GM21360 (cell line): ENCODE data around the gene RPL39L.
"Not testable (repeated sequence)": the region's sequence is repeated elsewhere in the genome, so short reads cannot be mapped to it uniquely, and the experiment has no call there.

ENCODE experiments used
- ATAC-seq: cut with Tn5 transposase; IDR thresholded peaks from one replicate; pipeline ENCODE4 v1.9.1; 2021; ENCODE audit warnings: mild to moderate bottlenecking, moderate library complexity; ENCODE audit not compliant: unreplicated experiment

RPL39L gene

GRCh38 chr3:187139895-187140253 lies 578 bp upstream of the RPL39L start:
- ATAC-seq, result no peak

DNA sequence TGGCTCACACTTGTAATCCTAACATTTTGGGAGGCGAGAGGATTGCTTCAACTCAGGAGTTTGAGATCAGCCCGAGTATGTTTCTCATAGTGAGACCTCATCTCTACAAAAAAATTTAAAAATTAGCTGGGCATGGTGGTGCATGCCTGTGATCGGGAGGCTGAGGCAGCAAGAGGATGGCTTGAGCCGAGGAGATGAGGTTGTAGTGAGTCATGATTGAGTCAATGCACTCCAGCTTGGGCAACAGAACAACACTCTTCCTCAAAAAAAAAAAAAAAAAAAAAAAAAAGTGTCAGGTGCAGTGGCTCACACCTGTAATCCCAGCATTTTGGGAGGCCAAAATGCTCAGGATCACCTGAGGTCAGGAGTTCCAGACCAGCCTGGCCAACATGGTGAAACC lies 2.4 kb downstream of the RPL39L start:
- ATAC-seq, result no peak

DNA sequence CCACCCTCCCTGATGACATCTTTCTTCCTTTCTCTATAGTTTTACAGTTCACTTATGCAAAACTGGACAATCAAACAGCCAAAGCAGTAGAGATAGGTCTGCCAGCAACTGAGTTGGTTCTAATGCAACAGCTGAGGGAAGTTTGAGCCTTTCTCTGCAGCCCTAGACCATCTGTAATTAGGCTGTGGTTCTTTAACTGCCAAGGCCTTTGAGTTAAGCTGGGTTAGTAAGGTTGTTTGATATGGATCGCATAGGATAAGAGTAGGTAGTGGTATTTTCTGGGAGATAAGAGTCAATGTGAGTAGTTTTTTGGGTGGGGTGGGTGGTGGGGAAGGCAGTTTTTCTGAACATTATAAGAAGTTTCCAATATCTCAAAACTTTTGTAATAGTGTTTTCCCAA lies 3.0 kb downstream of the RPL39L start:
- ATAC-seq, result no peak

DNA sequence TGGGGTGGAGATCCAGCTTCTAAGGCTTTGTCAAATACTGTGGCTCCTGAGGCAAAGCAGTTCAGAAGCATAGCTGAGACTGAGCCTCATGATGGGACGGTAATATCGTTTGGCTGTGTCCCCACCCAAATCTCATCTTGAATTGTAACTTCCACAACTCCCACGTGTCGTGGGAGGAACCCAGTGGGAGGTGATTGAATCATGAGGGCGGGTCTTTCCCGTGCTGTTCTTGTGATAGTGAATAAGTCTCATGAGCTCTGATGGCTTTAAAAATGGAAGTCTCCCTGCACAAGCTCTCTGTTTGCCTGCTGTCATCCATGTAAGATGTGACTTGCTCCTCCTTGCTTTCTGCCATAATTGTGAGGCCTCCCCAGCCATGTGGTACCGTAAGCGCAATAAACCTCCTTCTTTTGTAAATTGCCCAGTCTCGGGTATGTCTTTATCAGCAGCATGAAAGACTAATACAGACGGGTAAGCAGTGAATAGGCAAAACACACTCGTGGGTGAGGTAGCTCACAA lies 4.1 kb downstream of the RPL39L start:
- ATAC-seq, result not testable (repeated sequence)

DNA sequence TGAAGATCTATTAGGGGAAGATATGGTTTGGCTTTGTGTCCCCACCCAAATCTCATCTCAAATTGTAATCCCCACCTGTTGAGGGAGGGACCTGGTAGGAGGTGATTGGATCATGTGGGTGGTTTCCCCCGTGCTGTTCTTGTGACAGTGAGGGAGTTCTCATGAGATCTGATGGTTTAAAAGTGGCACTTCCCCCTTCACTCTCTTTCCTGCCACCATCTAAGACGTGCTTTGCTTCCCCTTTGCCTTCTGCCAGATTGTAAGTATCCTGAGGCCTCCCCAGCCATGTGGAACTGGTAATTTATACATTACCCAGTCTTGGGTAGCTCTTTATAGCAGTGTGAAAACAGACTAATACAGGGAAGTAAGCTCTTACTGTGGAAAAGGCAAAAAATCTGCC lies 6.1 kb downstream of the RPL39L start:
- ATAC-seq, result not testable (repeated sequence)

DNA sequence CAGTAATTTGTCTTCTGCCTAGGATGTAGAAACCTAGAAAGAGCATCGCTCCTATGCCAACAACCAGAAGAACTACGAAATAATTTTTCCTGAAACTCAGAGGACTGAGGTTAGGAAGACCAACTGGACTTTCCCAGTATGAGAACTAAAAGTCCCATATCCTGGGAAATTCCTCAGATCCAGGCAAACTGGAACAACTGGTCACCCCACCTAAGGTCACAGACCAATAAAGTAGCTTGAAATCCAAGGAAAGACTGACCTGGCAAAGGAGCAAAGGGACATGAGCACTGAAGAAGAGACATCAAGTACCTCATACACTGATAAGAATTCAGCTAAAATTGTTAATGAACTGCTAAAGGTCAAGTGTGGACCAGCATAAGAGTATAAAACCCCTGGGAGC lies 6.6 kb downstream of the RPL39L start:
- no peak for ATAC-seq

DNA sequence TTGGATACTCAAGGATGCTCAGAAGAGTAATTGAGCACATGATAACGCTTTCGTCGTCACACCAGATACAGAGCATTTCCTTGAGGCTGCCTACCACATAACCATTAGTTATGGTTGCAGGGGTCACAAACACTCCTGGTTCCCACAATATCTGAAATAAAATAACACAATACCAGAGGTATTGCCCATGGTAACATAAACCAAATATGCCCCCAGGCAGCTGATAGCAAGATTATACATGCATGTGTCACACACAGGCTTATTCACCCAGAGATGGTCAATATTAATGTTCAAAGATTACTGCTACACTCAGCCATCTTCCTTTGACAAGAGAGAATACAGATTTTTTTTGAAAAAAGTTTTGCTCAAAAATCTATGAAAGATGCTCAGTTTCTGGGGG lies 7.3 kb downstream of the RPL39L start:
- ATAC-seq, result no peak

DNA sequence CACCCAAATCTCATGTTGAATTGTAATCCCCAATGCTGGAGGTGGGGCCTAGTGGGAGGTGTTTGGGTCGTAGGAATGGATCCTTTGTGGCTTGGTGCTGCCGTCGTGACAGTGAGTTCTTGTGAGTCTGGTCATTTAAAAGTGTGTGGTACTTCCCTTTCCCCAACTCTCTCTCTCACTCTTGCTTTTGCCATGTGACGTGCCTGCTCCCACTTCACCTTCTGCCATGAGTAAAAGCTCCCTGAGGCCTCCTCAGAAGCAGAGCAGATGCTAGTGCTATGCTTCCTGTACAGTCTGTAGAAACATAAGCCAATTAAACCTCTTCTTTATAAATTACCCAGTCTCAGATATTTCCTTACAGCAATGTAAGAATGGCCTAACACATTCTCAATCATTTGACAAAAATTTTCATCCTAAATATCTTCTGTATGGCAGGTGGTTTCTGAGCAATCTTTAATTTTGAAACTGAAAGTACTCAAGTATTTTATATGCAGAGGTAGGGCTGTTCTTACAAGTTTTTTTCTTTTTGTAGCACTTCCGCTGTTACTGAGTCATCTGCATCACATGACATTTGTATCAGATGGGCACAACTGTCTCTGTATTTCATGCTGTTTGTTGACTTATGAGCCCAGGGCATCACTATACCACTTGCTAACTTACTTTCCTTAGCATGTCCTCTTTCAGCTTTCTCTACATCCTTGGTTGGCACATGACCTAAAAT lies 8.8 kb downstream of the RPL39L start:
- peak; percentile 83 for ATAC-seq

DNA sequence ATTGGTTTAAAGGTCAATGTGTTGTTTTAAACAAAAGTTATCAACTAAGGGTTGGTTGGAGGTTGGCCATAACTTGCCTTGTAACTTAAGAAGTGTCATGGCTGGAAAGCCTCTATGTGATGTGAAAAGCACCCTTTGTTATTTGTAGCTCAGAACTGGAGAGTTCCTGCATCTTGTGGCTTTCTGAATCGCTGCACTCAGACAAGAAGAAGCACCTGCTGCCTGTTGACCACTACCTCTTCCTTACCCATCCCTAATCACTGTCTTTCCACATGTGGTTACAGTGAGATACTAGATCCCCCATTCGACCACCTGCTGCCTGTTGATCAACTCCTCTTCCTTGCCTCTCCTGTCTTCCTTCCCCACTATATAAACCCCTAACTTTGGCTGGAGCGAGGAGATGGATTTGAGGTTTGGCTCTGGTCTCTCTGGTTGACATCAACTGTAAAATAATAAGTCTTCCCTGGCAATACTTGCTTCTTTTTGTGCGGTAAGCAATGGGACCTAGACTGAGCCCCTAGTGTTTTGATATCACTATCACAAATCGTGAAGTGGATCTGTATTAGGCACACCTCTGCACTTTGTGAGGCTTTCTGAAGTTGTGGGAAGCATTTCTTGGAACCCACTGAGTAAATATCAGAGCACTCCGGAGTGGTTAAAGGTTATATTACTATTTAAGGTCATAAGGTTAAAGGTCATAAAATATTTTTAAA lies 13.8 kb downstream of the RPL39L start:
- peak; percentile 75 for ATAC-seq

GRCh38 chr3:187122261-187122660 lies 17.0 kb downstream of the RPL39L start:
- no peak for ATAC-seq

GRCh38 chr3:187120326-187120725 lies 19.0 kb downstream of the RPL39L start:
- ATAC-seq, result no peak

GRCh38 chr3:187114511-187114910 lies 24.8 kb downstream of the RPL39L start:
- no peak for ATAC-seq

DNA sequence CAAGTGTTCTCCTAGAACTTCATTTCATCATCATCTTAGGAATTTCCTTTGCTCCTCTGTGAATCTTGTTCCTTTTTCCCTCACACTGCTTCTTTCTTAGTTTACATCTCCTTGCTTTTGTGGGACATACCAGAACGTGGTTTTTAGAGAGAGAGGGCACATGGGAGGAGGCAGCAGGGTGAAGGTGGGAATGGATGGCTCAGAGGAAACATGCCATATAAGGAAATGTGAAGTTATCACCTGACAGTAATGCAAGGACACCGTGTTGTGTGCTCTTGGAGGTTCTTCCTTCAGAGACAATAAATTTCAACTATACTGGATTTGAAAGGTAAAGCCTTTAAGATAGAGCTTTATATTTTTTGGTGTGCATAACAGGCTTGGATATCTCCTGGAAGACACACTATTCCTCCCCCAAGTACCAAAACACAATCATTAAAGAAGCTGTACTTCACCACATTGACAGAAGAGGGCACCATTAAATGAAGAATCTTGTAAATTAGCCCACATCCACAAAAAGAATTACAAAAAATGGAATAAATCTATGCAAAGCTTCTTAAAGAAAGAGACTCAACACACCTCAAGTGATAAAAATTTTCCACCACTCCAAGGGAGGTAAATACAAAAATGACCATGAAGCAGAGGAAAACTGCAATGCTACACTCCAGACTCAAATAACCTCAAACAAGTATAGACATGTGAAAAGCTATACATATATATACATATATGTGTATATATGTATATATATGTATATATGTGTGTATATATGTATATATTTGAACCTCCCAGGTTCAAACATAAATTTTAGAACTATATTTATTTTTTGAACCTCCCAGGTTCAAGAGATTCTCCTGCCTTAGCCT lies 26.1 kb downstream of the RPL39L start:
- no peak for ATAC-seq

GRCh38 chr3:187110156-187110555 lies 29.1 kb downstream of the RPL39L start:
- ATAC-seq, result no peak

- ATAC-seq, result no peak
These were observed 31.3 kb downstream of the RPL39L start for GRCh38 chr3:187107989-187108388.

GRCh38 chr3:187105700-187106099 lies 33.6 kb downstream of the RPL39L start:
- ATAC-seq, result no peak

DNA sequence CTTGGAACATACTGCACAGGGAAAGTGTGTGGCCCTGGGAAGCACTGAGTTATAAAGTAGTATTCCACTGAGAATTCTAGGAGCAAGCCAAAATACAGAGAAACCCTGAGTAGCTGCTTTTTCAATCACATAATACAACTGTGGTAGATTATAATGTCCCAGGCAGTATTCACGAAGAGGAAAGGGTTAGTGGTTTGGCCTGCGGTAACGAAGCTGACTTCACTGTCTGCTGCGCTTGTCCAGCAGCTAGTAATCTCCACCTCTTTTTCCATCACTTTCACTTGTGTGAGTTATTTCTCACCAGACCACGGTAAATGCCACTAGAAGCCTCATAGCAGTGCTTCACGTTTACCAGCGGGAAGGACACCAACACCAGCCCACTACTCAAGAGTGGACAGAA lies 34.4 kb downstream of the RPL39L start:
- ATAC-seq, result no peak

DNA sequence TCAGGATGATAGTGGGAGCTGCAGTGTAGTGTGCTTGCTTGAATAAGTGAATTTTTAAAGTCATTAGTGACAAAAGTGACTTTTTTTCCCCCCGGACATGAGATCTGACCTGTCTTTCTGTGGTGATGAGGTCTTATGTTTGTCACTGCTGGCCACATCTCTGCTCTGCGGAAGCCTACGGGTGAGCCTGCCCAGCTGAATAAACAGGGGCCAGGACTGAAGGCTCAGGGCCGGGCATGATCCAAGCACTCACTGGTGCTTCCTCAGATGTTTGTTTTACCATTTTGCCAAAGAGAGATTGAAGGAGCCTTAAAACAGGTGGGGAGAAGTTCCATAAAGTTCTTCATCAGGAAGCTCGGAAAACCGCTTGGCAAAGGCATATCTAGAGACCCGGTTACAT lies 35.0 kb downstream of the RPL39L start:
- no peak for ATAC-seq

GRCh38 chr3:187103251-187103650 lies 36.0 kb downstream of the RPL39L start:
- no peak for ATAC-seq

DNA sequence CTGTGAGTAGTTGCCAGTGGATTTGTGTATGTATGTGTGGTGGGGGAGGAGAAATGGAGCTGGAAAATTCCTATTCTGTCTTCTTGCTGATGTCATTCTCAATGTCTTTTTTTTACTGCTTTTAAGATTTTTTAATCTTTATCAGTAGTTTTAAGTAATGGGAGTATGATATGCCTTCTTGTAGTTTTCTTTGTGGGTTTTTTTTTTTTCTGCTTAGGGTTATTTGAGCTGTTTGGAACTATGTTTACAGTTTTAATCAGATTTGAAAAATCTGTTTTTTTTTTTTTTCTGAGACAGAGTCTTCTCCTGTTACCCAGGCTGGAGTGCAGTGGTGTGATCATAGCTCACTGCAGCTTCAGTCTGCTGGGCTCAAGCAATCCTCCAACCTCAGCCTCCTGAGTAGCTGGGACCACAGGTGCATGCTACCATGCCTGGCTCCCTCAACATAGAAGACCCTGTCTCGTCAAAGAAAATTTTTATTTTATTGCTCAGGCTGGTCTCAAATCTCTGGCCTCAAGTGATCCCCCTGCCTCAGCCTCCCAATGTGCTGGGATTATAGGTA lies 37.1 kb downstream of the RPL39L start:
- no peak for ATAC-seq
